Measurements from ENCODE around the gene KRT37.

Gene KRT37

DNA sequence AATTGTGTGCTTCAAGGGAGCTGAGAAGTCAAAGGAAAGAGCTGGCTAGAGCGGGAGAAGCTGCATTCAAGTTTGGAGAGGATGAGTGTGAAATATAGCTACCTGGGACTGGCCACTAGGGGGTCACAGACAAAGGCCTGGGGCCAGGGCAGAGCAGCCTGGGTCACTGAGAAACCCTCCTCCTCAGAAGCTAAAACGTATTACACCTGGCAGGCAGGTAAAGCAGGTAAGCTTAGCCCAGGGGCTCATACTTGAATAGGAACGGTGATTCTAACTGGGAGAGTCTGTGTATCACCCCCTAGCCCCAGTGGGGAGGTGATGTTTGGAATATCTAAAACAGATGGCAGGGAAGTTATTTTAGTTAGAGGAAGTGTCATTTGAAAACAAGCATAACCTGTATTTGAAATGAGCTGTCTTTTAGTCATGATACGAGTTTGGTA lies 6.8 kb downstream of the KRT37 start:
- peak; percentile 65 for DNase-seq
- no peaks in the 10 kb centered on the region for H3K79me2 ChIP-seq (ENCODE audit: control insufficient read depth, insufficient read depth, low read length)
- H3K4me1 ChIP-seq (ENCODE audit: control insufficient read depth, low read depth, low read length): peaks cover 5% of the 10 kb centered on the region
- H3K79me1 ChIP-seq (ENCODE audit: low read length): no peaks in the 10 kb centered on the region
- H3K4ac ChIP-seq (ENCODE audit: low read depth, low read length): no peak overlapping the region
- no peak overlapping the region for H2BK5ac ChIP-seq (ENCODE audit: low read length)
- no peaks in the 10 kb centered on the region for H3K27me3 ChIP-seq (ENCODE audit: insufficient read depth, low read length, poor library complexity)
- no peak overlapping the region for H3K18ac ChIP-seq (ENCODE audit: low read length)
- no peak overlapping the region for H3K9ac ChIP-seq (ENCODE audit: low read length)
- H4K5ac ChIP-seq (ENCODE audit: low read length): no peak overlapping the region
- H2BK120ac ChIP-seq (ENCODE audit: low read depth, low read length): no peak overlapping the region
- H2BK15ac ChIP-seq (replicated peaks; ENCODE audit: low read depth): no peak overlapping the region
- H3K4me2 ChIP-seq (ENCODE audit: low read length): no peak overlapping the region
- no peak overlapping the region for H2AK5ac ChIP-seq (ENCODE audit: low read length)
- H3K23ac ChIP-seq (ENCODE audit: low read length): no peak overlapping the region
- H3K36me3 ChIP-seq (ENCODE audit: control insufficient read depth, insufficient read depth, low read length): no peaks in the 10 kb centered on the region
- no peak overlapping the region for H3K4me3 ChIP-seq (ENCODE audit: low read length)
- H3K56ac ChIP-seq (ENCODE audit: low read length): no peak overlapping the region
- H3K27ac ChIP-seq (ENCODE audit: low read depth, low read length): no peak overlapping the region
- WGBS (ENCODE audit: extremely low coverage, insufficient coverage, low lambda C conversion rate): no CpG with 5 or more reads among the region's 4 CpGs
- no peak overlapping the region for H4K8ac ChIP-seq (ENCODE audit: low read depth, low read length)

DNA sequence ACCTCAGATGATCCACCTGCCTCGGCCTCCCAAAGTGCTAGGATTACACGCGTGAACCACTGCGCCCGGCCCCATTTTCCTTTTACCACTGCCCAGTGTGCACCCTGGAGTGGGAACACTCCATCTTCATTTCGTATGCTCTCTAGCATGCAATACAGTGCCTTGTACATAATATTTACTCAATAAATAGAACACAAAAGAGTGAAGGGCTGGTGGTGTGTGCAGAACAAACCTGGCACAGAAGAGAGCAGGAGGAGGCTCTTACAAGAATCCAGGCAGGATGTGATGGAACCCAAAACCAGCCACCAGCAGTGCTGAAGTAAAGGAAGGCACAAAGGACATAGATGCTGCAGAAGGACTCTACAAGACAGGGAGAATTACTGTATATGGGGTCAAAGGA lies 7.3 kb downstream of the KRT37 start:
- peaks cover 5% of the 10 kb centered on the region for H3K4me1 ChIP-seq (ENCODE audit: control insufficient read depth, low read depth, low read length)
- no peak overlapping the region for H4K5ac ChIP-seq (ENCODE audit: low read length)
- DNase-seq: peak; percentile 3
- no peak overlapping the region for H2BK5ac ChIP-seq (ENCODE audit: low read length)
- H3K18ac ChIP-seq (ENCODE audit: low read length): no peak overlapping the region
- no peak overlapping the region for H2BK15ac ChIP-seq (replicated peaks; ENCODE audit: low read depth)
- H3K4me2 ChIP-seq (ENCODE audit: low read length): no peak overlapping the region
- H3K4me3 ChIP-seq (ENCODE audit: low read length): no peak overlapping the region
- H3K56ac ChIP-seq (ENCODE audit: low read length): no peak overlapping the region
- H3K4ac ChIP-seq (ENCODE audit: low read depth, low read length): no peak overlapping the region
- no peak overlapping the region for H3K23ac ChIP-seq (ENCODE audit: low read length)
- H3K36me3 ChIP-seq (ENCODE audit: control insufficient read depth, insufficient read depth, low read length): no peaks in the 10 kb centered on the region
- no CpG with 5 or more reads among the region's 6 CpGs for WGBS (ENCODE audit: extremely low coverage, insufficient coverage, low lambda C conversion rate)
- H3K9ac ChIP-seq (ENCODE audit: low read length): no peak overlapping the region
- no peak overlapping the region for H4K8ac ChIP-seq (ENCODE audit: low read depth, low read length)
- no peak overlapping the region for H2BK120ac ChIP-seq (ENCODE audit: low read depth, low read length)
- no peak overlapping the region for H3K27ac ChIP-seq (ENCODE audit: low read depth, low read length)
- no peaks in the 10 kb centered on the region for H3K79me1 ChIP-seq (ENCODE audit: low read length)
- no peak overlapping the region for H2AK5ac ChIP-seq (ENCODE audit: low read length)
- H3K79me2 ChIP-seq (ENCODE audit: control insufficient read depth, insufficient read depth, low read length): no peaks in the 10 kb centered on the region
- H3K27me3 ChIP-seq (ENCODE audit: insufficient read depth, low read length, poor library complexity): no peaks in the 10 kb centered on the region

DNA sequence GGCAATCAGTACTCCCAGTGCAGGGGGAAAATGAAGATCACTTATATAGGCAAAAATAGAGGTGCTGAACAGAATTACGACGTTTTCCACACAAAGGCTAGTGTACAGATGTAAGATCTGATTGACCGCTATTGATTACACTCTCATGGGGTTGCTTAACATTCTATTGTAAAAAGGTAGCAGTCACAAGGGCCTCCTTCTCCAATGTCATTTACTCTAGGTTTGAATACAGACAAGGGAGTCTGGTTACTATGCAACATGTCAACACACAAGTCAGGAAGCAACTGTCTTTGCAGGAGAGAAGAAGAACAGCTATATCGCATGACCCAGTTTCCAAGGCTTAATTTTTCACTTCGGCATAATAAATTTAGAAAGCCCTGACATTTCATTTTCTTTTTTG lies 7.9 kb downstream of the KRT37 start:
- no peak overlapping the region for H3K23ac ChIP-seq (ENCODE audit: low read length)
- no CpG with 5 or more reads among the region's 5 CpGs for WGBS (ENCODE audit: extremely low coverage, insufficient coverage, low lambda C conversion rate)

DNA sequence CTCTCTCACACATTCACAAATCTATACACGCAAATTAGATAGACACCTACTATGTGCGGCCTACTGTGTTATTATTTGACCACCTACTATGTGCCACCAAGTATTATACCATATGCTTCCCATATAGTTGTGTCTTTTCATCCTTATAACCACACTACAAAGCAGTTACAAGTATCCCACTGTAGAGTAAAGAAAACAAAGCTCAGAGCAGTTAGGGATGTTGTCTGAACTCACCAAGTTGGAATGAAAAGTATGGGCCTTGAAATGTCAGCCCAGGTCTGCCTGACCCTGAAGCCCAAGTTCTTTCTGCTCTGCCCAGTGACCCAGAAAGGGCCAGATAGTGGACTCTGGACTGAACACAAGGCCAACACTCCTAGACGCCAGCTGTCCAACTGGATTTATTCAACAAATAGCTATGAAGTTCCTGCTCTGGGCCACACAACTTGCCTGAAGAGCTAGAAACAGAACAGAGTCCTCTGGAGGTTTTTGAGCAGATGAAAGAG lies 8.5 kb downstream of the KRT37 start:
- H3K23ac ChIP-seq (ENCODE audit: low read length): no peak overlapping the region
- no peak overlapping the region for H3K18ac ChIP-seq (ENCODE audit: low read length)
- WGBS (ENCODE audit: extremely low coverage, insufficient coverage, low lambda C conversion rate): no CpG with 5 or more reads among the region's 3 CpGs
- no peak overlapping the region for H3K4me2 ChIP-seq (ENCODE audit: low read length)
- peaks cover 5% of the 10 kb centered on the region for H3K4me1 ChIP-seq (ENCODE audit: control insufficient read depth, low read depth, low read length)
- peak; percentile 37 for DNase-seq
- no peak overlapping the region for H2BK15ac ChIP-seq (replicated peaks; ENCODE audit: low read depth)
- H2AK5ac ChIP-seq (ENCODE audit: low read length): no peak overlapping the region
- H3K4ac ChIP-seq (ENCODE audit: low read depth, low read length): no peak overlapping the region
- no peak overlapping the region for H3K9ac ChIP-seq (ENCODE audit: low read length)
- no peak overlapping the region for H2BK5ac ChIP-seq (ENCODE audit: low read length)
- no peaks in the 10 kb centered on the region for H3K36me3 ChIP-seq (ENCODE audit: control insufficient read depth, insufficient read depth, low read length)
- no peaks in the 10 kb centered on the region for H3K79me1 ChIP-seq (ENCODE audit: low read length)
- H3K79me2 ChIP-seq (ENCODE audit: control insufficient read depth, insufficient read depth, low read length): no peaks in the 10 kb centered on the region
- no peak overlapping the region for H3K4me3 ChIP-seq (ENCODE audit: low read length)
- H3K56ac ChIP-seq (ENCODE audit: low read length): no peak overlapping the region
- no peak overlapping the region for H4K8ac ChIP-seq (ENCODE audit: low read depth, low read length)
- H3K27me3 ChIP-seq (ENCODE audit: insufficient read depth, low read length, poor library complexity): no peaks in the 10 kb centered on the region
- H3K27ac ChIP-seq (ENCODE audit: low read depth, low read length): no peak overlapping the region
- H4K5ac ChIP-seq (ENCODE audit: low read length): no peak overlapping the region
- H2BK120ac ChIP-seq (ENCODE audit: low read depth, low read length): no peak overlapping the region

More for the DNA sequence above, 7.9 kb downstream of the KRT37 start:
- Histone ChIP-seq H3K27ac (ENCODE audit: low read depth, low read length) (no peak overlapping the region), H2BK15ac (replicated peaks; ENCODE audit: low read depth) (no peak overlapping the region), H4K8ac (ENCODE audit: low read depth, low read length) (no peak overlapping the region), H3K36me3 (ENCODE audit: control insufficient read depth, insufficient read depth, low read length) (no peaks in the 10 kb centered on the region), H3K18ac (ENCODE audit: low read length) (no peak overlapping the region), H3K4me1 (ENCODE audit: control insufficient read depth, low read depth, low read length) (peaks cover 5% of the 10 kb centered on the region), H3K79me2 (ENCODE audit: control insufficient read depth, insufficient read depth, low read length) (no peaks in the 10 kb centered on the region), H3K9ac (ENCODE audit: low read length) (no peak overlapping the region), H2AK5ac (ENCODE audit: low read length) (no peak overlapping the region), H4K5ac (ENCODE audit: low read length) (no peak overlapping the region), H2BK5ac (ENCODE audit: low read length) (no peak overlapping the region), H3K4me3 (ENCODE audit: low read length) (no peak overlapping the region), H3K4ac (ENCODE audit: low read depth, low read length) (no peak overlapping the region), H3K27me3 (ENCODE audit: insufficient read depth, low read length, poor library complexity) (no peaks in the 10 kb centered on the region), H2BK120ac (ENCODE audit: low read depth, low read length) (no peak overlapping the region), H3K4me2 (ENCODE audit: low read length) (no peak overlapping the region), H3K79me1 (ENCODE audit: low read length) (no peaks in the 10 kb centered on the region), H3K56ac (ENCODE audit: low read length) (no peak overlapping the region)
- peak; percentile 52 for DNase-seq

DNA sequence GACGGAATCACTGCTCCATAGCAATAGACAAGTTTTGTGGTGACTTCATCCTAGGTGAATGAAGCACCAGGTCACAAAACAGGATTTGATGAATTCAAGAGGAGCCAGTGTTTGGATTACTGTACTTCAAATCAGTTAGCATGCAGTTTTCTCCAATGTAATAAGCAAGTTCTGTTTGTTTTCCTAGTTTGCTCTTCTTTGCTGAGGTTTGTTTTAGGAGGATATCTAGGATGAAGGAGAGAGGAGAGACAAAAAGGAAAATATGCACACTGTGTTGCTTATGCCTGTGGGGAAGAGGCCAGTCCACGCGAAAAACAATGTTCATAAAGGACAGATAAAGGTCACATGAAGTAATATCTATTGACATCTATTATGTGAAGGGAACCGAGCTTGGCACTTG lies 9.0 kb downstream of the KRT37 start:
- Histone ChIP-seq H2AK5ac (ENCODE audit: low read length) (no peak overlapping the region), H2BK120ac (ENCODE audit: low read depth, low read length) (no peak overlapping the region), H4K5ac (ENCODE audit: low read length) (no peak overlapping the region), H3K9ac (ENCODE audit: low read length) (no peak overlapping the region), H3K36me3 (ENCODE audit: control insufficient read depth, insufficient read depth, low read length) (no peaks in the 10 kb centered on the region), H2BK5ac (ENCODE audit: low read length) (no peak overlapping the region), H3K27me3 (ENCODE audit: insufficient read depth, low read length, poor library complexity) (no peaks in the 10 kb centered on the region), H3K4ac (ENCODE audit: low read depth, low read length) (no peak overlapping the region), H3K4me3 (ENCODE audit: low read length) (no peak overlapping the region), H3K4me1 (ENCODE audit: control insufficient read depth, low read depth, low read length) (peaks cover 5% of the 10 kb centered on the region), H3K79me2 (ENCODE audit: control insufficient read depth, insufficient read depth, low read length) (no peaks in the 10 kb centered on the region), H3K4me2 (ENCODE audit: low read length) (no peak overlapping the region), H3K56ac (ENCODE audit: low read length) (no peak overlapping the region), H4K8ac (ENCODE audit: low read depth, low read length) (no peak overlapping the region), H3K79me1 (ENCODE audit: low read length) (no peaks in the 10 kb centered on the region), H3K23ac (ENCODE audit: low read length) (no peak overlapping the region), H3K27ac (ENCODE audit: low read depth, low read length) (no peak overlapping the region), H3K18ac (ENCODE audit: low read length) (no peak overlapping the region), H2BK15ac (replicated peaks; ENCODE audit: low read depth) (no peak overlapping the region)
- no peak for DNase-seq
- no CpG with 5 or more reads among the region's 4 CpGs for whole genome bisulfite sequencing (ENCODE audit: extremely low coverage, insufficient coverage, low lambda C conversion rate)

DNA sequence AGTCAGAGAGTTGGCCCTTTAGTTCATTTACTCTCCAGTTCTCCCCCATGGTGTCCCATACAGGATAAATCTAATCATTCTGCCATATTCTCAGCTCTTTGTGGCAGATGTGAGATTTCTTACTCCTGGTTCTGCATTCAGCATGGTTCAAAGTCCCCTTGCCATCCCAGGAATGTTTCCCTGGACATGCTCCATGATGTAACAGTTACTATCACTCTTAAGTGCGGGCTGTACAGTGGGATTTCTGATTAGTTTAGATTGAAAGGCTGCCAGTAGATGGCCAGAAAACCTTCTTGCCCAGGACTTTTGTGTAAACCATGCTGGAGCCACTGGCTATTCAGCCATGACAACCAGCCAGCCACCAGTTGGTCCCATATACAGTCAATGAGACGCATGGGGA lies 10.4 kb downstream of the KRT37 start:
- Histone ChIP-seq H2AK5ac (ENCODE audit: low read length) (no peak overlapping the region), H3K4me1 (ENCODE audit: control insufficient read depth, low read depth, low read length) (peaks cover 5% of the 10 kb centered on the region), H3K27ac (ENCODE audit: low read depth, low read length) (no peak overlapping the region), H3K36me3 (ENCODE audit: control insufficient read depth, insufficient read depth, low read length) (no peaks in the 10 kb centered on the region), H4K8ac (ENCODE audit: low read depth, low read length) (no peak overlapping the region), H3K79me1 (ENCODE audit: low read length) (no peaks in the 10 kb centered on the region), H3K56ac (ENCODE audit: low read length) (no peak overlapping the region), H3K23ac (ENCODE audit: low read length) (no peak overlapping the region), H3K27me3 (ENCODE audit: insufficient read depth, low read length, poor library complexity) (no peaks in the 10 kb centered on the region), H3K18ac (ENCODE audit: low read length) (no peak overlapping the region), H4K5ac (ENCODE audit: low read length) (no peak overlapping the region), H2BK15ac (replicated peaks; ENCODE audit: low read depth) (no peak overlapping the region), H3K4me3 (ENCODE audit: low read length) (no peak overlapping the region), H3K4ac (ENCODE audit: low read depth, low read length) (no peak overlapping the region), H2BK5ac (ENCODE audit: low read length) (no peak overlapping the region), H3K4me2 (ENCODE audit: low read length) (no peak overlapping the region), H3K79me2 (ENCODE audit: control insufficient read depth, insufficient read depth, low read length) (no peaks in the 10 kb centered on the region), H2BK120ac (ENCODE audit: low read depth, low read length) (no peak overlapping the region), H3K9ac (ENCODE audit: low read length) (no peak overlapping the region)
- DNase-seq: no peak
- no CpG with 5 or more reads among the region's 2 CpGs for WGBS (ENCODE audit: extremely low coverage, insufficient coverage, low lambda C conversion rate)

Measured in mesendoderm (in vitro differentiated cells).